Hematopoietic multipotent progenitor cell treated with erythropoietin and hydrocortisone succinate and interleukin-3 and kit ligand, for 17 days (in vitro differentiated cells): Measurements from ENCODE around the gene TNFRSF17.
"Not testable (repeated sequence)": the region's sequence is repeated elsewhere in the genome, so short reads cannot be mapped to it uniquely, and the experiment has no call there.

ENCODE experiments used
- DNase-seq: peaks from one replicate; pipeline ENCODE4 v3.0.0-alpha.2; 2015; ENCODE audit warnings: low spot score

TNFRSF17 gene

DNA sequence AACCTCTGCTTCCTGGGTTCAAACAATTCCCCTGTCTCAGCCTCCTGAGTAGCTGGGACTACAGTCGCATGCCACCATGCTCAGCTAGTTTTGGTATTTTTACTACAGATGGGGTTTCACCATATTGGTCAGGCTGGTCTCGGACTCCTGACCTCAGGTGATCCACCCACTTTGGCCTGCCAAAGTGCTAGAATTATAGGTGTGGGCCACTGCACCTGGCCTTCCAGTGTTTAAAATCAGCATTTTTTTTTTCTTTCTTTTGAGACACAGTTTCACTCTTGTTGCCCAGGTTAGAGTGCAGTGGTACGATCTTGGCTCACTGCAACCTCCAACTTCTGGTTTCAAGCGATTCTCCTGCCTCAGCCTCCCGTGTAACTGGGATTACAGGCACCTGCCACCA lies 5.3 kb downstream of the TNFRSF17 start:
- DNase-seq, result not testable (repeated sequence)

DNA sequence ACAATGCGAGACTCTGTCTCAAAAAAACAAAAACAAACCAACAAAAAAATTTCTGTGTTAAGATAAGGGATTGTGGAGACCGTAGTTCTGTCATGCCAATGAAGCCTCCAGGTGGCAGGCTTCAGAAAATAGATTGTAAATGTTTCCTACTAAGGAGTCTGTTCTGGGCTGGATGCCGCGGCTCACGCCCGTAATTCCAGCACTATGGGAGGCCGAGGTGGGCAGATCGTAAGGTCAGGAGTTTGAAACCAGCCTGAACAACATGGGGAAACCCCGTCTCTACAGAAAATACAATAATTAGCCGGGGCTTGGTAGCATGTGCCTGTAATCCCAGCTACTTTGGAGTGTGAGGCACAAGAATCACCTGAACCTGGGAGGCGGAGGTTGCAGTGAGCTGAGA lies 7.1 kb downstream of the TNFRSF17 start:
- no peak for DNase-seq

DNA sequence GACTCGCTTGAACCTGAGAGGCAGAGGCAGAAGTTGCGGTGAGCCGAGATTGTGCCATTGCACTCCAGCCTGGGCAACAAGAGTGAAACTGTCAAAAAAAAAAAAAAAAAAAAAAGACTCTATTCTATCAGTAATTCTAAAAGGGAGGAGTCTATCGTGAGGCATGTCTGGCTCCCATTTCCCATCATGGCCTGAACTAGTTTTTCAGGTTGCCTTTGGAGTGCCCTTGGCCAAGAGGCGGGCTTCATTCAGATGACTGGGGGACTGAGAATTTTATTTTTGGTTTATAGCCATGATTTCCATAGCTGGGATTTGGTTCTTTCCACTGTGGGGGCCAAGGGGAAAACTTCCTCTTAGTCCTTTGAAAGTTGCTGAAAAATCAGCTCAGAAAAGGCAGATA lies 8.1 kb downstream of the TNFRSF17 start:
- no peak for DNase-seq

DNA sequence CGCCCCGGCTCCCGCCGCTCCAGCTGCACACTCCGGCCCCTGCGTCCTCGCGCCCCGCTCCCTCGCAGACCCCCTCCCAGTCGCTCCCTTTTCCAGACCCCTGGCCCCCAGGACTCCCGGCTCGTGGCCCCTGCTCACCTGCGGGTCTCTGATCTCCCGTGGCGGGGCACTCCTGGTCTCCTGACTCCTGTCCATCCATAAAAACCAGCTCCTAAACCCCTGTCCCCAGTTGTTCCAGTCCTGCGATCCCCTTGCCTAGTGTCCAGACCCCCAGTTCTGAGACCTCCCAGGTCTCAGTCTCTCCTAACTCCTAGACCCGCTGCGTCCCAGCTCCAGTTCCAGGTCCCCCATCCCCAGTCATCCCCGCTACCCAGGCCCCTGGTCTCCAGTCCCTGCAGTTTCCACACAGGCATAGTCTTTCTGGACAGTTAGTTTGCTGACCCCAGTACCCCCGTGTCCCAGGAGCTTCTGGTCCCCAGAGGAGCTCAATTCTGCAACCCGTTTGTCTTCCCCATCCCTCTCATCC lies 11.9 kb downstream of the TNFRSF17 start:
- DNase-seq, result peak; percentile 22

DNA sequence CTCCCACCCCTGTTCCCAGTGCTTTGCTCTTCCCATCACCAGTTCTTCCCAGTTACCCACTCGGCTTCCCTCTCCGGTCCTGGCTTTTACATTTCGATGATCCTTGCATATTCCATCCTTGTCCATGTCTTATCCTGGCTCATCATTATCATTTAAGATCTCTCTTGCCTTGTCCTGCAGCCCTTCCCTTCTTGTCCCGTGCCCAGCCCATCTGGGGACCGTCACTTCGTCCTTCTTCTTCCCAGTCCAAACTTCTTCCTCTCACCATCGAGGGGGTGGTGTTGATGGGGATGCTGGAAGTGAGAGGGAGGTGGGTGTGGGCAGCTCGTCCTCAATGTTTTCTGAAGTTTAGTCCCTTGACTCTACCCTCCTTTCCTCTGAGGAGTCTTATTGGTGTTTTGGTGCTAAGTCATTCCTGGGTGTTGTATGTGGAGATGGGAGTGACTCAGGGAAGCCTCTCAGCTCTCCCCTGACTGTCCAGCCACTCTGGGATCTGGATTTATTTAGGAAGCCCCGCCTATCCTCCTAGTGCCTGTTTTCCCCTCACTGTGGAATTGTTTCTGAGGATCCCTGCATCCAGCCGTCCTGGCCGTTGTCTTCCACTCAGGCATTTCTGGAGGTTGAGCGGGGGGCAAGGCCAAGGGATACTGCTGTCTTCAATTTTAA lies 12.5 kb downstream of the TNFRSF17 start:
- DNase-seq, result peak; percentile 63

DNA sequence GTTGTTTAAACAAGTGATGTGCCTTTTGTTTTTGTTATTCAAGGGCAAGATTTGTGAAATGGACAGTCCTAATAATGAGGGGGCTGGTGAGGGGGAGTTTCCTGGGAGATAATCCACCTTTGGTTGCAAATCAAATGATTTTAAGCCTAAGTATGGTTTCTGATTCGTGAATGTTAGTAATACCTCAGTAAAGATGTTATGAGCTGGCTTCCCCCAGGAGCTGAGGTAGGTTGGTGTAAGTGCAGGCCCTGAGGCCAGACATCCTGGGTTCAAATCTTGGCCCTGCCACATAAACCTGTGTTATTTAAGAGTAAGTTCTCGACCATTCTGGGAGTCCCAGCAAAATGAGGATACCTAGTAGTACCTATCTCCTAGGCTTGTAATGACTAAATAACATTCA lies 13.1 kb downstream of the TNFRSF17 start:
- no peak for DNase-seq

DNA sequence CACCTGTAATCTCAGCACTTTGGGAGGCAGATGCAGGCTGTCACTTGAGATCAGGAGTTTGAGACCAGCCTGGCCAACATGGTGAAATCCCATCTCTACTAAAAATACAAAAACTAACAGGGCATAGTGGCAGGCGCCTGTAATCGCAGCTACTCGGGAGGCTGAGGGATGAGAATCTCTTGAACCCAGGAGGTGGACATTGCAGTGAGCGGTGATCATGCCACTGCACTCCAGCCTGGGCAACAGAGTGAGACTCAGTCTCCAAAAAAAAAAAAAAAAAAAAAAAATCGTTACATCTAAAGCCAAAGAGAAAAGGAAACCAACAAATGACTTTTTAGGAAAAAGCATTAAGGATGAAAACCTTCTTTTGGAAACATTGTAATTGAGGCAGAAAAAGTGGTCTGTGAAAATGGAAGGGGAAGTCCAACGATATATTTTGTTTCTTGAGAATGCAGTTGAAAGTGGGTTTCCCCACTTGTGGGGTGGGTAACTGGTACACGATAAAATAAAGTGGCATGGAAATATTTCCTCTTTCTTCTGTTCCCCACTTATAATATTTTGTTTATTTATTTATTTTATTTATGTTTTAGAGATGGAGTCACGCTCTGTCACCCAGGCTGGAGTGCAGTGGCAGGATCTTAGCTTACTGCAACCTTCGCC lies 14.1 kb downstream of the TNFRSF17 start:
- no peak for DNase-seq

DNA sequence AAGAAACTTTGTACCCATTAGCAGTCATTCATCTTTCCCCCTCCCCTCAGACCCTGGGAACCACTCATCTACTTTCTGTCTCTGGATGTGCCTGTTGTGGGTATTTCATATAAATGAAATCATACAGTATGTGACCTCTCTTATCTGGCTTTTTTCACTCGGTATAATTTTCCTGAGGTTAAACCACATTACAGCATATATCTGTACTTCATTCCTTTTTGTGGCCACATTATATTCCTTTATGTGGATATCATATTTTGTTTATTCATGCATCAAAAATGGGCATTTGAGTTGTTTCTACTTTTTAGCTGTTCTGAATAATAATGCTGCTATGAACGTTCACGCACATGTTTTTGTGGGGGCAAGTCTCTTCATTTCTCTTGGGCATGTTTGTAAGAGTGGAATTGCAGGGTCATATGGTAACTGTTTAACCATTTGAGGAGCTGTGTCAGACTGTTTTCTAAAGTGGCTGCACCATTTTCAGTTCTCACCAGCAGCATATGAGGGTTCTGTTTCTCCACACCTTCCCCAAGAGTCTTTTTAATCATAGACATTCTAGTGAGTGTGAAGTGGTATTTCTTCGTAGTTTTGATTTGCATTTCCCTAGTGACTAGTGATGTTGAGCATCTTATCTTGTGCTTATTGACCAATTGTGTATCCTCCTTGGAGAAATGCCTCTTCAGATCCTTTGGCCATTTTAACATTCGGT lies 15.3 kb downstream of the TNFRSF17 start:
- DNase-seq, result no peak

DNA sequence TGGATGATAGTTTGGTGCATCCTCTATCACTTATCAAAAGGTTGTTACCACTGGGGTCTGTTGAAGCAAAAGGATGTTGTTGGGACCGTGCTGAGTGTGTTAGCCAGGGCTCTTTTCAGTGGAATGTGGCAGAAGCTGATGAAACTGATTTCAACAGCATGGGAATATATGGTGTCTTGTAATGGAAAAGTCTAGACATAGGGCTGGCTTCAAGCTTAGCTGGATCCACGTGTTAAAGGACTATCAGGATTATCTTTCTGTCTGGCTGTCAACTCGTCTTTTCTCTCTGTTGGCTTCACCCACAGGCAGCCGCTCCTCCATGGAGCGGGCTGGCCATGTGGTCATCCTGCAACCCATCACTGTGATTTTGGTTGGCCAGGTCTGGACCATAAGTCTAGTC lies 20.2 kb downstream of the TNFRSF17 start:
- no peak for DNase-seq

DNA sequence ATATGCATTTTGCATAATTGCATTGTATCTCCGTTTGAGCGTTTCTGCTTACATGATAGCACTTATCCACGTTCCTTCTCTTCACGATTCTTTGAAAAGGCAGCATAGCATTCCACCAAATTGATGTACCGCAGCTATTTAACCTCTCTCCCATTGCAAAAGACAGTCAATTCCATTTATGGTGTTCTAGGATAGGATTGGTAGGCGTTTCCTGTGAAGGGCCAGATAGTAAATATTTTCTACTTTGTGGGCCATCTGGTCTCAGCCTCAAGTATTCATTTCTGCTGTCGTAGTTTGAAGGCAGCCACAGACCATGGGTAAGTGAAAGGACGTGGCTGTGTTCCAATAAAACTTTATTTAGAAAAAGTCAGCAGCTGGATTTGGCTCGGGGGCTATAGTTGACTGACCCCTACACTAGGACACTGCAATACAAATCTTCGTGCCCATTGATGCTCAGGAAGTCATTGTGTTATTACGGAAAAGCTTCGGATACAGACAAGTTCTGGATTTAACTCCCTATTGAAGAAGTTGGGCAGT lies 21.6 kb downstream of the TNFRSF17 start:
- no peak for DNase-seq

DNA sequence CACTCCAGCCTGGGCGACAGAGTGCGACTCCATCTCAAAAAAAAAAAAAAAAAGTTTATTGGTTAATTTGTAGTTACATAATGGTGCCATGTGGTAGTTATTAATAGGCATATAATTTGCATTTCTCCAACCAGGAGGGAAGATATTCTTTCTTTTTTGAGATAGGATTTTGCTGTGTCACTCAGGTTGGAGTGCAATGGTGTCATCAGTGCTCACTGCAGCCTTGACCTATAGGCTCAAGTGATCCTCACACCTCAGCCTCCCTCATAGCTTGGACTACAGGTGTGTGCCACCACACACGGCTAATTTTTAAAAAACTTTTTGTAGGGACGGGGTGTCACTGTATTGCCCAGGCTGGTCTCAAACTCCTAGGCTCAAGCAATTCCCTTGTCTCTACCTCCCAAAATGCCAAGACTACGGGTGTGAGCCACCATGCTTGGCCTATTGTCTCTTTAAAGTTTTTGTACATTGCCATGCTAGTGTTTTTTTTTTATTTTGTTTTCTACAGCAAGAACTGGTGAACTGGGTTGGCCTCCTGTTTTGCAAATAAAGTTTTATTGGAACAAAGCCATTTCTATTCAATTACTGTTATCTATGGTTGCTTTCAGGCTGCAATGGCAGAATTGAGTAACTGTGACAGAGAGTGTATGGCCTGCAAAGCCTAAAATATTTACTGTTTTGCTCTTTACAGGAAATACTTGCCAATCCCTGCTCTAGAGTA lies 23.4 kb downstream of the TNFRSF17 start:
- no peak for DNase-seq

DNA sequence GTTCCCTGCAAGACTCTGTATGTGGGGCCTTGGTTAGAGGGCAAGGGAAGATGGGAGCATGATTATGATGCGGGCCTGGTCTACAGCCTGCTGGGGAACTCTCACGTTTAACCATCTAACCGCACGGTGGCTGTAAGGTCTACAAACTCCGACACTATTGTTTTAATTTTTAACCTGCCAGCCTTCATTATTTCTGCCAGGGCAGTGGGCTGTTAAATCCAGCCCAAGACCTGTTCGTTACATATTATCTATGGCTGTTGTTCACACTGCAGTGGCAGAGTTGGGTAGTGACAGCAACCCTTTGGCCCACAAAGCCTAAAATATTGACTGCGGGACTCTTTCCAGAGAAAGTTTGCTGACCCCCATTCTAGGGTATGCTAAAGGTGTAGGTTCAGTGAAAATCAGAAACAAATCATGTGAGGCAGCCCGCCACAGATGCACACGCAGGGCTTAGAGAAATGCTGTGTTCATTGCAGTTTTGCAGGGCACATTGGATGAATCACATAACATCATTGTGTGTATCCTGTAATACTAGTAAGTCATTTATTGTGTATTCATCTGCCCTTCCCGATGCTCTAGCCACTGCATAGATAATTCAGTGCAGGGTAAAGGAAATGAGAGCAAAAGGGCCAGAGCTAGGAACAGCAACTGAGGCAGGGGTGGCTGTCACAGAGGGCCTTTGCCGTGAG lies 25.8 kb downstream of the TNFRSF17 start:
- DNase-seq, result no peak

DNA sequence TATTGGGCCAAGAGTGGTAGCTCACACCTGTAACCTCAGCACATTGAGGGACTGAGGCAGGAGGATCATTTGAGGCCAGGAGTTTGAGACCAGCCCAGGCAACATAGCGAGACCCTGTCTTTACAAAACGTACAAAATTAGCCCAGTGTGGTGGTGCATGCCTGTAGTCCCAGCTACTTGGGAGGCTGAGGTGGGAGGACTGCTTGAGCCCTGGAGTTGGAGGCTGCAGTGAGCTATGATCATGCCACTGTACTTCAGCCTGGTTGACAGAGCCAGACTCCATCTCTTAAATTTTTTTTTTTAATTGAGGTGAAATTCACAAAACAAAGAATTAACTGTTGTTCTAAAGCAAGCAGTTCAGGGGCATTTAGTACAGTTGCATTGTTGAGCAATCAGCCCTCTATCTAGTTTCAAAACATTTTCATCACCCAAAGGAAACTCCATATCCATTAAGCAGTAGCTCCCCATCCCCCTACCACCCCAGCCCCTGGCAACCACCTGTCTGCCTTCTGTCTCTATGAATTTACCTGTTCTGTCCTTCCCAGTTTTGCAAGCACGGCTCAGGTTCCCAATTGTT lies 27.1 kb downstream of the TNFRSF17 start:
- no peak for DNase-seq

DNA sequence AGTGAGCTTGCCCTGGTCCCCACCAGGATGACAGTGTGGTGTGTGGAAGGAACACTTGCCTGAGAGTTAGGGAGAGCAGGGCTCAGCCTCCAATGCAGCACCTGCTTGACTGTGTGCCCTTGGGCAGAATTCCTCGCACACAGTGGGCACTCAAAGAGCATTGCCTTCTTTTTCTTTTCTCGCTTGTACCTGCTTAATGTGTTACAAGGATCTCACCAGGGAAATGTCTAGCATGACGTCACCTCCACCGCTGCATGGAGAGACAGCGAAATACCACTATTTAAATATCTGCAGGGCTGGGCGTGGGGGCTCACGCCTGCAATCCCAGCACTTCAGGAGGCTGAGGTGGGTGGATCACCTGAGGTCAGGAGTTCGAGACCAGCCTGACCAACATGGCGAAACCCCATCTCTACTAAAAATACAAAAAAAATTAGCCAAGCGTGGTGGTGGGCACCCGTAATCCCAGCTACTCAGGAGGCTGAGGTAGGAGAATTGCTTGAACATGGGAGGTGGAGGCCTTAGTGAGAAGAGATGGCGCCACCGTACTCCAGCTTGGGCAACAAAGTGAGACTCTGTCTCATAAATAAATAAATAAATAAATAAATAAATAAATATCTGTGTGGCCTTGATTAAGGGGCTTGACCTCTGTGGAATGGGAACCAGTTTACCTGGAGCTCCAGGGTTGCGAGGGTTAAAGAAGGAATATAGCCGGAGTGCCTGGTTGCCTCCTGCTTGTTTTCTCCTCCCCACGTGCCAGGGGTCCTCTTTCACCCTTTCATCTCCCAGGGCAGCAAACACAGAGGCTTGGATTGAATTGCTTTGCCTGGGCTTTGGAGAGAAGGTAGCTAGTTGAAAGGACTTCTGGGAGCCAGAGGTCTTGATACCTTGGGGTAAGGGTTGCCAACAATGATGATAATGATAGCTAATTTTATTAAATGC lies 27.8 kb downstream of the TNFRSF17 start:
- no peak for DNase-seq

DNA sequence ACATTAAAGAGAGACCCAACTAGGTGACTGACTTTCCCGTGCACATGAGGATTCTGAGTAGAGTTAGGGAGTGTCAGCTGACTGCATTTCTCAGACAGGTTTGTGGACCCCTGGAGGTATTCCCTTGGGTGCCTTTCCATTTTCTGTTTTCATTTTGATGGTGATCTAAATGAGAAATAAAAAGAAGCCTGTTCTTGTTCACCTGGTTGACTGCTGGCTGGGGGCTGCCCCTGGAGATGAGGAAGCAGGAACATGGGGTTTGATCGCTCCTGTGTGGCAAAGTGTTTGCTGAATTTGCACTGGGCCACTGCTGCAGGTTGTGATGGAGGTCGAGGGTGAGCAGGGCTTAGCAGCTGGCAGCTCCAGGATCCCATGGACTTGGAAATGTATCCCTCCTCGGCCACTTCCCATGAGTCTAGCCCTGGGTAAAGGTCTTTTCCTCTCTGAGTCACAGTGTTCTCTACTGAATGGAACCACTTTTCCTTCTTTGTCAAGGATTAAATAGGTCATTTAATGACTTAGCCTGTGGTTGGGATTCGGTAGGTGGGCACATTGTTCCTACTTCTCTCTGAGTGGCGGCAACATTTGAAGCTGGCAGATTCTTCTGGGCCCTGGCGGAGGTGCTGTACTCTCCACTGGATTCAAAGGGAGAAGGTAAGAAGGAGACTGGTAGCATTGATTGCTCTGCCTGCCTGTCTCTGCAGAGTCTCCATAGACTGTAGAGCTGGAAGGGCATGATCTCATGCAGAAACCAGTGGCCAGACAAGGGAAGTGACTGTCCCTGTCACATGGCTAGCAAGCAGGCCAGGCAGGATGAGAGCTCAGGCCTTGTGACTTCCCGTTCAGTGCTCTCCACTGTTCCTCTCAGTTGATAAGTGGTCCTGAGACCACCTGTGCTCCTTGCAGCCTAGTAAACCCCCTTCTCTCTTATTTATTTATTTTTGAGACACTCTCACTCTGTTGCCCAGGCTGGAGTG lies 29.4 kb downstream of the TNFRSF17 start:
- DNase-seq, result no peak

DNA sequence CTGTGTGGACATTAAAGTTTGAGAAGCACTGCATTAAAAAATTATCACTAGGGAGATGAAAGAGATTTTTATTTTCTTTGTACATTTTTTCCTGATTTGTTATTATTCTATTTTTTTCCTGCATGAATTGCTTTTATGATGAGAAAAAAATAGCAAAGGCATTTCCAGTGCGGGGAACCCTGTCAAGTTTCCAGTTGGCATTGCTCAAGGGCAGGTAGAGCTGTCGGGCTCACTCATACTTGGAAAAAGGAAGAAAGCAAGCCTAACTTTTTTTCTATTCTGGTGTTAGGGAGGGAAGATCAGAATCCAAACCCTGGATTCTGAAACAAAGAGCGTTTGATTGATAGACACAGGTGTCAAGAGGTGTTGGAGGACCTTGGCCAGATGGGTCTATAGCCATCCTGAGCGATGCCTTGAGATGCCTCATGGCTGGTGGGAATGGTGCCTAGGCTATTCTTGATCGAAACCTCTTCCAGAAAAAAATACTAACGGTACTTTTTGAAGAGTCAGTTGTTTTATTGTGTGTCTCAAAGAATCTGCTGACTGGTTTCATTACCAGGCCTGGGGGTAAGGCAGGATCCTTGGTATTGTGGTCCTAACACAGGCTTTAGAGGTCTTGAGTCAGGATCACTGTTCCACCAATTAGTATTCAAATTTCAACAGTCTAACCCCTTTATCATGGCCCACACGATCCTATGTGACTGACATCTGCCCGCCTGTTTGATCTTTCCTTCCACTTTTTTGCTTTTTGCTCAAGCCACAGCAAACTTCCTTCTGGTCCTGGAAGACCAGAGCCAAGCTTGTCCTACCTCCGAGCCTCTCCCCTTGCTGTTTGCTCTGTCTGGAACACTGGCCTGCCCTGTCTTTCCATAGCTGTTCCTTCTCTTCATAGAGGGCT lies 31.7 kb downstream of the TNFRSF17 start:
- DNase-seq, result no peak

DNA sequence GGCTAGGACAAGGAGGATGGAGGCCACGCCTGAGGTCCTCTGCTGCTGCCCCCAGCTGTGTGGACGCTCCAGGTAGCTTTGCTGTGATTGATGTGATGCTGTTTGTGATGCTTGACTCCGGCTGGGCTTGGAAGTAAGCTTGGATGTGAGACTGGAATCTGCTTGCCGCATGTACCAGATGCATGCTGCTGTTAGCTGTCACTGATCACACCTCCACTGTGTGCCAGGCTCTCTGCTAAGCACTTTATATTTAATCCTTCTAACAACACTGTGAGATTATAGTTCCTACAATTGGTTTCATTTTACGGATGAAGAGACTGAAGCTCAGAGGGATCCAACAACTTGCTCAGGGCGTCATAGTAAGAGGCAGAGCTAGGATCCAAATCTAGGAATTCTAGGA lies 35.0 kb downstream of the TNFRSF17 start:
- DNase-seq, result no peak
